CD4-positive, alpha-beta T cell treated with Interleukin-17A for 4 hours (primary cell): ENCODE data around the gene LRRC27.

ENCODE experiments used
- DNase-seq: peaks from one replicate; pipeline ENCODE4 v3.0.0-alpha.2; 2020; ENCODE audit warnings: mixed read lengths

Gene LRRC27

DNA sequence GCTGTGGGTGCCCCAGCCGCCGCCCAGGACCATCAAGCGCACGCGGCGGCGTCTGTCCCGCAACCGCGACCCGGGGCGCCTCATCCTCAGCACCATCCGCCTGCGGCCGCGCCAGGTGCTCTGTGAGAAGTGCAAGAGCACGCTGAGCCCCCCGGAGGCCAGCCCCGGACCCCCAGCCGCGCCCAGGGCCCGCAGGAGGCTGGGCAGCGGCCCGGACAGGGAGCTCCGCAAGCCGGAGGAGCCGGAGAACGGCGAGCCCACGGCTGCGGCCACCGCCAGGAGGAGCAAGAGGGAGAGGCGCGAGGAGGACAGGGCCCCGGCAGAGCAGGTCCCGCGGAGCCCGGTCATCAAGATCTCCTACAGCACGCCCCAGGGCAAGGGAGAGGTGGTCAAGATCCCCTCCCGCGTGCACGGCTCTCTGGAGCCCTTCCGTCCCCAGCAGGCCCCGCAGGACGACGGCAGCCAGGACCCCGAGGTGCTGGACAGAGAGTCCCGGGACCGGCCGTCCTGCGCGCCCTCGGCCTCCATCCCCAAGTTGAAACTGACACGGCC lies 73.0 kb downstream of the LRRC27 start:
- no peak for DNase-seq

DNA sequence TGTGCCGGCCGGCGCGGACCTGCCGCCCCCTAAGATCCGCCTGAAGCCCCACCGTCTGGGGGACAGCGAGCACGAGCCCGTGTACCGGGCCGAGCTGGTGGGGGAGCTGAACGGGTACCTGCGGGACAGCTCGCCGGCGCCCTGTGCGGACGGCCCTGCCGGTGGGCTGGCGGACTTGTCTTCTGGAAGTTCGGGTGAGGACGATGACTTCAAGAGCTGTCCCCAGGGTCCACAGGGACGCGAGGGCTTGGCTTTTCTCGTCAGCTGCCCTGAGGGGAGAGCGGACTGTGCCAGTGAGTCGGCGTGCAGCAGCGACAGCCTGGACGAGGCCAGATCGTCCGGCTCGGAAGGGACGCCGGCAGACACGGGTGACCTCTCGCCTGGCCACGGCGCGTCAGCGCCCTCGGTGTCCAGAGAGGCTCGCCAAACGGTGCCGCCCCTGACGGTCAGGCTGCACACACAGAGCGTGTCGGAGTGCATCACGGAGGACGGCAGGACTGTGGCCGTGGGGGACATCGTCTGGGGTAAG lies 73.5 kb downstream of the LRRC27 start:
- DNase-seq, result no peak

DNA sequence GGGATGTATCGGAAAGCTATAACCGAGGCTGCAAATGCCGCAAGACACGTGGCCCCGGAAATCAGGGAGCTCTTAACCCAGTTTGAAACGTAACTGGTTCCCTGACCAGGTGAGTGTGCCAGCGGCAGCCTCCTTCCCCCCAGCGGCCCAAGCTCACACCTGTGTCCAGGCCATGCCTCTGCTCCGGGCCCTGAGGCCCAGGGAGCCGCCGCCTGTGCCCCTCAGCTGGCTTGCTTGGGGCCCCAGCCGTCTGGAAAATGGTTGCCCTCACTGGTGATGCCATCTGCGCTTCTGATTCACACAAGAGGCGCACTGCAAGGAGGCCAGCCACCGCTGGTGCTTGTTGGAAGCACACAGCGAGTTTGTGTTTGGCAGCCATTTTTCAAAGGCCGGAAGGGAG lies 74.2 kb downstream of the LRRC27 start:
- no peak for DNase-seq

DNA sequence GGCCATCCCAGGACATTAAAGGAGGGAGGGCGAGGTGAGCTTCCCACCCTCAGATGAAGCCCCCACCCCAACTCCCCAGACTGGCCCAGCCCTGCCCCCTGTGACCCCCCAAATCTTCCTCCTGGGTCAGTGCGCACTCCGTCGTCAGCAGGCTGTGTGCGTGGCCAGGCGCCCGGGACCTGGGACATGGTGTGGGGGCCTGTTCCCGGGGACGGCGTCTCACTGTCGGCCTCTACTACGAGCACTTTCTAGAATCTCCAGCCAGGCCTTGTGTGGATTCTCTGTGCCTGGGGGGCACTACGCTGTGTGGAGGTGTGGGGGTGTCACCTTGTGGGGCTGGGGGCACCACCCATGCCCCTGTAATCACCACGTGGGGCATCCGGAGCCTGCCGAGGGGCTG lies 74.8 kb downstream of the LRRC27 start:
- DNase-seq, result no peak

DNA sequence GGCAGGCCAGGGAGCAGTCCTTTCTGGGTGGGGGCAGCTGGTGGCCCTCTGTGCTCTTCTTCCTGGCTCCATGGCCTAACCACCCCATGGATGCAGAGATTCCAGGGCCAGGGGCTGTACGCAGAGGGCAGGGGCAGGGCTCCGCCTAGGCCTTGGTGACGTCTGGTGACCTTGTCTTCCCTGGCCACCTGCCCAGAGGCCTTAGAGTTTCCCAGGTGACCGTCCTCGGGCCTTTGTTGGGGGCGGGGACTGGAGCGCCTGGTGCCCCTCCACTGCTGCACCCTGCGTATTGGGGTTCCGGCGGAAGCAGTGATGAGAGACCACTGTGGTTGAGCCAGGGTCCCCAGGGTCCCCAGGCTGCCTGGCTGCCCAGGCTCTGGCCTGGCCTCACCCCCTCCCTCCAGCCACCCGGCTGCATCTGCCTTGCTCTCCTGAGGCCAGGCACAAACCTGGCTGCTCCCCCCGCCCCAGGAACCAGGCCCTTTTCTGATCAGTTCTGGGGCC lies 75.3 kb downstream of the LRRC27 start:
- no peak for DNase-seq

DNA sequence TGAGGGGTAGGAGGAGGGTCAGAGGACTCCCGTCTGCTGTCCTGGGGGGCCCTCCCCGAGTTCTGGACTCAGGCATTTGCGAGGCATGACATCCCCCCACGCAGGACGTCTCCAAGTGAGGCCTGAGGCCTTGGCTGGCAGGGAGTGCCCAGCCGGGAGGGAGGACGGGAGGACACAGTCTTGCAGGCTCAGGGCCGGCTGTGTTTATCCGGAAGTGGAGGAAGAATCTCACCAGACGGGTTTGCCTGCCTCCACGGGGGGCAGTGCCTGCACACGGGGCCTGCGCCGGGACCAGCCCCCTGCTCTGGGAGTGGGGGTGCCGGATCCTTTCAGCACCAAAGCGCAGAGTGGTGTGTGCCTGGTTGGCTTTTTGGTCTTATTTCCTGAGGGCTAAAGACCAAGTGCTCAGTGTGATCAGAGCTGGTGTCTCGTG lies 75.9 kb downstream of the LRRC27 start:
- no peak for DNase-seq

DNA sequence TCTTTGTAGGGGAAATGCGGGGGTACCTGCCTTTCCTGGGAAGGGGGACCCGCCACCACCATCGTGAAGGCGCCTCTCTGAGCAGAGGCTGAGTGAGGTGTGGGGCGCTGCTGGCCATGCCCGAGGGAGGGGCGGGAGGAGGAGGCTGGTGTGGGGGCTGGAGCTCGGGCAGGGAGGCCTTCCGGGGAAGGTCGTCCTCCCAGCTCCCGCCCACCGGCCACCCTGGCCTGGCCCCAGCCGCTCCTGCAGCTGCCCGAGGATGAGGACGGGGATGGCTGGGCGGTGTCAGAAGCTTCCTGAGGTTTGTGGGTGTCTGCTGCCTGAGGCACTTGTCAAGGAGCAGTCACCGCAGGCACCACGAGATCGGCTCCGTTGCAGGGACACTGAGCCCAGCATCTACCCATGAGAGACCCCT lies 76.4 kb downstream of the LRRC27 start:
- peak; percentile 27 for DNase-seq

DNA sequence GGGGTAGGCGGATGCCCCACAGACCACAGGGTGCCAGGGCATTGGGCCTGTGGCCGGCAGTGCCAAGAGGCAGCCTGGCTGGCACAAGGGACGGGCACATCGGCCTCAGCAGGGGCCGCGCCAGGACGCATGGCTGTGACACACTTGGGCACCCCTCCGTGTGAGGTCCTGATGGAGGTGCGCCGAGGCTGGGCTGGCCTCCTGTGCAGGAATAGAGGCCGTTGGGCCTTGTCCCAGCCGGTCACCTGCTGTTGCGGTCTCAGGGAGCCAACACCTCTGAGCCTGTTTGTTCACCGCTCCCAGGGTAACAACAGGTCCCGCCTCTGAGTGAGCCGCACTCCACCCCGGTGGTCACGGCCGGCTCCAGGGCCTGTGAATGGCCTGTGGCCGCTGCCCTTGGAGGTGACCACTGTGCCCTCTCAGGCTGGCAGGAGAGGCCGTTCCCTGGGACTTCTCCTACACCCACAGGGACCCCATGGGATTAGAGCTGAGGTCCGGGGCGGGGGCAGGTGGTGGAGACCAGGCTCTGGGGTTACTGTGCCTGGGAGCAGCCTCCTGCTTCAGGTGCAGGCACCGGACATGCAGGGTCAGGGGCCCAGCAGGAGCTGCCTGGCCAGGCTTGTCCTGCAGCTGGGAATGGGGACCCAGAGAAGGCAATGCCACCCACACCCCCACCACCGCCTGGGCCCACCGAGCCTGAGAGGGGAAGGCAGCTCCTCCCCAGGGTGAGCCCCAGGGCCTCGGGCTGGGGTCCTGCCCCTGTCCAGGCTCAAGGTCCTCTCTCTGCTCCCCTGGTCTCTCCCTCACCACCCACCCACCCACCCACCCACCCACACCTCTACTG lies 77.1 kb downstream of the LRRC27 start:
- no peak for DNase-seq

DNA sequence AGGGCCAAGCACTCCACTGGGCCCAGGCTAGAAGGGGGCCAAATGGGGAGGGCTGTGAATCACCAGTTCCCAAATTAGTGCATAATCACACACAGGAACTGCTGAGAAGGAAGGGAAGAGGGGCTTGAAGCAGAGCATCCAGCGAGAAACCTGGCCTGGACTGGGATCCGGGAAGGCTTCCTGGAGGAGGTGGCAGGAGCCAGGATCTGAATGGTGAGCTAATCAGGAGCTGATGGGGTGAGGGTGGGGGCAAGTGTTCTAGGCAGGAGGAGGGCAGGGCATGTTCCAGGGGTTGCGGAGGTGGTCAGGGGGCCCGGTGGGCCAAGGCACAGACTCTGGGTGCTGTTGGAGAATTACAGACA lies 77.7 kb downstream of the LRRC27 start:
- DNase-seq, result no peak

DNA sequence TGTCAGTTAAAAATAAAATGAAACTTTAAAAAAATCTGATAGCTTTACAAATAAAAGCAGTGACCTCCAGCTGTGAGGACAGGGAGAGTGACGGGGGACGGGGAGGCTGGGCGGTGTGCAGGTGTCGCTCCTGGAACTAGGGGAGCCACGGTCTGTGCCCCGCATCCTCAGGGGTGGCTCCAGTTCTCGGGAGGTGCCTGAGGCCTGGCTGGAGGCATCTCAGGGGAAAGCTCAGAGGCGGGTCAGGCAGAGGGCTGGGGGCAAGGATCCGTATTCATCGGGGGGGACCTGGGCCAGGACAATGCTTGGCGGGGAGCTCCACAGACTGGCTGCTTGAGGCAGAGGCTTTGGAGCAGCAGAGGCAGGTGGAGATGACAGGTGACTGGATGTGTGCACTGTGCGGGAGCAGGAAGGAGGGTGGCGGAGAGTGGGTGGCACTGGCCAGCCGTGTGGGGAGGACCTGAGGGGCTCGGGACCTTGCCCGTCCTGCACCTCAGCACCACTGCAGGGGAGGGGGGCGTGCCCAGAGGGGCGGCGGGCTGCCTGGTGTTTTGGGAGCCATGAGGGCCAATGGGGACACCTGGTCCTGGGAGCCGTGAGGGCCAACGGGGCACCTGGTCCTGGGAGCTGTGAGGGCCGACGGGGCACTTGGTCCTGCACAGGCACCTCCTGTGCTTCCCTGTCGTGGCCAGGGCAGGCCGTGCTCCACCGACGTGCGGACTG lies 78.2 kb downstream of the LRRC27 start:
- DNase-seq, result no peak

DNA sequence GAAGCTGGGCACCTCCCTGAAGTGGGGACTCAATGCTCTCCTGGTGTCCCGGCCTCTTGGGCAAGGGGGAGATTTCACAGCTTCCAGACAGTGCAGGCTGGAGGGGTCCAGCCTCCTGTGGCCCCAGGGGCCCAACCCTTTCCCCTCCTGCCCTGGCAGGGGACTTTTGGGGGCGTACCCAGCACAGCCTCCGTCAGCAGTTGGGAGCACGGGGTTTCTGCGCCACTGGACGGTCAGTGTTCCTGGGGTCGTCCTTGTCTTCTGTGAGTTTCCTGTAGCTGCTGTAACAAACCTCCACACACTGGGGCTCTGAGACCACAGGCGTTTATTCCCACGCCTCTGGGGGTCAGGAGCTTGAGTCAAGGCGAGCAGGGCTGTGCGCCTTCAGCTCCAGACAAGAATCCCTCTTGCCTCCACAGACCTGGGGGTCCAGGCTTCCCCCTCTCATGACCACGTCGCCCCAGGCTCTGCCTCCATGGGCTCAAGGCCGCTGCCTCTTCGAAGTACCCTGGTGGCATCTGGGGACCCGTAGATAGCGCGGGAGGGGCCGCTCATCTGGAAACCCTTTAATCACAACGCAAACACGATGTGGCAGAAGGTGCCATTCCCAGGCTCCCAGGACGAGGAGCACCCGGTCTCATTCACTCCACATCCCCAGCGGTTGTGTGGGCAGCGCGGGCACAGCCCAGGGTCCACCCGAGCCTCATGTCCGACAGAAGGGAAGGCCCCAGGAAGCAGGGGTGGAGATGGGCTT lies 79.0 kb downstream of the LRRC27 start:
- no peak for DNase-seq

DNA sequence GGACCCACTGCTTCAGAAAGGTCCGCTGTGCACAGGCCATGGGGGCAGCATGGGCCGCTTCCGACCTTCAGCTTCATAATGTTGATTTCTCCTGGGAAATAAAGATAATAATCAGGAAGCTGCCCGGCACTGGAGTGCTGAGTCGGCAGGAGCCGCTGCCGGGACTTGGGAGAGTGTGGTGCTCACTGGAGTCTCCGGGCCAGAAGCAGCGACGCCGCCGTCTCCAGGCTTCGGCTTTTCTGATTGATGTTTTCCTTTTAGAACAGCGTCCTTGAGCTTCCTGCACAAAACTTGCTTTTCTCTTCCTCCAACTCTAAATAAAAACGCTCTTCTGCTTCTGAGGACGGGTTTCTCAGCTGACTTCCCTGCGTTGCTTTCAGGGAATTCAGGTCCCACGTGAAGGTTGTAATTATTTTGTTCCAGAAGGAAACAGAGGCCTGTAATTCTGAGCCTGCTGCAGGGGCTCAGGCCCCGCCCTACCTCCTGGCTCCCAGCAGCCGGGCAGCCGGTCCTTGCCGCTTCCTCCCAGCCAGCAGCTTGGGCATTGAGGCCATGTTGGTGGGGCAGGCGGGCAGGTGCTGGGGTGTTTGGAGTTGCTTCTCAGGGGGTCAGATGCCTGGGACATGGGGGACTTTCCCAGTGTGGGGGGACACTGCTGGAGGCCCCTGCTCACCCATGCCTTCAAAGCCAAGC lies 79.7 kb downstream of the LRRC27 start:
- DNase-seq, result no peak

DNA sequence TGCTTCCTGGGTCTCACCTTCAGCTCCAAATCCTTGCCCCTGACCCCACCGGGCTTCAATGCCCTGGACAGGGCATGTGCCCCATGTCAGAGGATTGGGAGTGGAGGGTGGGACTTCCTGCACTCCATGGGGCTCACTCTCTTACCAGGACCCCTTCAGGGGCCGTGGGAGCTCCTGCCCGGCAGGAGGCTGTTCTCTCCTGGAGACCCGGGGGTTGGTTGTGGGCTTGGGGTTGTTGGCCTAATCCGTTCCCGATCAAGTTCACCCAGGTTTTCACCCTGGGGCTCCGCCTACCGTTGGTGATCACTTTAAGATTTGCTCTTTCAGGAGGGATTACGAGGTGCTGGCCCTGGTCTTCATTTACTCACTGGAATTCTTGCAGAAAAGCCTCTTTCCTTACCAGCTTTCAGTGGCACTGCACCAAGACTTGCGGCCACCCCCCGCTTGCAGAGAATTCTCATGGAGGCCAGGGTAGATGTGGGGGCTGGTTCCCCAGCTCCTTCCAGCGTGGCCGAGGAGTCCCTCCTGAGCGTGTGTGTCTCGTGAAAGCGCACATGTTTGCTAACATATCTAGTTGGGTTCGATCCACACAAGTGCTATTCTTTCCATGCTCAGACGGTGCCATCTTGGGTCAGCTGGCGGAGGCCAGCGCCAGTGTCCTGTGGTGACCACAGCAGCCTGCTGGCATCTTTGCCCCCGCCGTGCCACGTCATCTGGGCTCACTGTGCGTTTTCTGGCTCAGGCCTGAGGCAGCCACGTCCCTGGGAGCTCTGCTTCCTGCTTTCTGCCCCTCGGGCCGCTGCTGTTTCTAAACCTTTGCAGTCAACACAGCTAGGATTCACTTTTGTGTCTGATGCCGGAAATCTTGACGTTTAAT lies 80.6 kb downstream of the LRRC27 start:
- DNase-seq, result no peak

DNA sequence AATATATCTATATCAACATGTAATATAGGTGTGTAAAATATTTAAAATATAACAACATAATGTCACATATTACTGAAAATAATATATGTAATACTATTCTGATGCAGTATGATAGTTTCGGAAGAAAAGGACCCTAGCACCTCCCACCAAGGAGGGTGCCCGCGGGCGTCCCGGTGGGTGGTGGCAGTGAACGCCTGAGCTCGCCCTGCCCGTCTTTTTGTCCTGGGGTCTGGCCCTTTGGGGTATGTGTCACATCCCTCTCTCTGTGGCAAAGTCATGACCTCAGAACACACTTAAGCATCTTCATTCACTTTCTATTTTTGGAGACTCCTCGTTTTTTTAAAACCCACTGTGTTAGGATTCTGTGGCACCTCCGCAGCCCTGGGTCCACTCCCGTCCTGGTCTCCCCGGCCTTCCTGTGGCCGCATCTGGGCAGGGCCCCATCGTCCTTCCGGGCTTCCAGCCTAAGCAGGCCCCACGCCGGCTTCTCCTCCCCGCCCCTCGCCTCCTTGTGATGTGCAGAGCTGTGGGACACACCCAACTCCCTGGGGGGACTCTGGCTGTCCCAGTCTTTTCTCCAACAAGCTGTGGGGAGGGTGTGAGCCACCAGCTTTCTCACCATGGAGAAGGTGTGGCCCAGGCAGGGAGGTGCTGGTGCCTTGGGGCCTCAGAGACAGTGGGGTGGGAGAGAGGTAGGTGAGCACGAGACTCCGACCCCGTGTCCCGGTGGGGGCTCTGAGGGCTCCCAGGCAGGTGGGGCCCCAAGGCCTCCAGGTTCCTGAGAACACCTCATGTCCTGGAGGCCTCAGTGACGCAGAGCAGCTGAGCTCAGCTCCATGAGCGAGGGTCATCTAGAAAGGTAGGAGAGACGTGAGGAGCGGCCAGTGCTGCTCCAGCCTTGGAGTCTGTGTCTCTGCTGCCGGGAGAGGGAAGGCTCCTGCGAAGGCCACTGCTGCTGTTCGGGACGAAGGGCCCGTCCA lies 81.5 kb downstream of the LRRC27 start:
- no peak for DNase-seq

DNA sequence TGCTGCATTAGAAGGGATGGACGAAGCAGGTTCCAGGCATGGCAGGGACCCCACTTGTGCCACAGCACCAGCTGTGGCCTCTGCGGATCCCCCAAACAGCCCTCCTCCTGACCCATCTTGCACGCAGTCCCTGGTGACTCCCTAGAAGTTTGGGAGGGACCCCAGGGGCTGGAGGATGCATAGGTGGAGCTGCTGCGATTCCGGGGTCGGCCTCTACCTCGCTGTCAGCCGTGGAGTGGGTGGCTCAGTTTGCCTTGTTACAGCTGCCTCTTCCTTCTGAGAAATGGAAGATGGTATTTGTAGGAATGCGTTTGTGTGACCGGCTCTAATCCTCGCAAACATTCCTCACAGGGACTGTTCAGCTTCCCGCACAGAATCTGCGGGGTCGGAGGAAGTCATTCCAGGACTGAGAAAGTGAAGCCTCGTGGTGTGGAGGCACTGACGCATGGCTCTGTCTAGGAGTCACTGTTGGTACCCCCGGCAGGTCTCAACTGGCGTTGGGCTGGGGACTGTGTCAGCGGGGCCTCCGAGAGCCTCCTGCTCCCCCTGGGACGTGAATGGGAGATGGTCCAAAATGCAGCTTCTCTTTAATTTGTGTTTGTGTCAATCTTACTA lies 82.5 kb downstream of the LRRC27 start:
- no peak for DNase-seq

DNA sequence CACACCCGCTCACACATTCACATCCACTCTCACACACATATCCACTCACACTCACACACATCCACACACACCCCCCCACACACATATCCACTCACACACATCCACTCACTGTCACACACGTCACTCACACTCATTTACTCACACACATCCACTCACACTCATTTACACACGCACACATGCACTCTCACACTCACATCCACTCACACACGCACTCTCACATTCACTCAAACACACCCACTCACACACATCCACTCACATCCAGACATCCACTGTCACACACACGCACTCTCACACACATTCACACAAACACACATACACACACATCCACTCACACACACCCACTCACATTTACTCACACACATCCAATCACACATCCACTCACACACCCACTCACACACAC lies 83.3 kb downstream of the LRRC27 start:
- DNase-seq, result no peak

DNA sequence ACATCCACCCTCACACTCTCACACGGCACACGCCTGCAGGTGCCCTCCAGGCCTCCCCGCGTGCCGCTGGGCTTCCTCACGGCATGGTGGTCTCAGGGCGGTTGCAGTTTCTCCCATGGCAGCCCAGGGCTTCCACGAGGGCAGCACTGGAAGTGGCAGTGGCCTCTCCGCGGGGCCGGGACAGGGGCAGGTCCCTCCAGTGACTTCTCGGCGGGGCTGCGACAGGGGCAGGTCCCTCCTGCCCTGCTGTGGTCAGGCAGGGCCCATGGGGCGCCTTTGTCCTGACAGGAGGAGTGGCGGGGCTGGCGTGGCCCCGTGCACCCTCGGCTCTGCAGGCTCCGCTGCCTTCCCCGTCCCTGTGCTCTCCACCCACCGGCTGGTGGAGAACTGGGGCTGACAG lies 84.0 kb downstream of the LRRC27 start:
- no peak for DNase-seq

DNA sequence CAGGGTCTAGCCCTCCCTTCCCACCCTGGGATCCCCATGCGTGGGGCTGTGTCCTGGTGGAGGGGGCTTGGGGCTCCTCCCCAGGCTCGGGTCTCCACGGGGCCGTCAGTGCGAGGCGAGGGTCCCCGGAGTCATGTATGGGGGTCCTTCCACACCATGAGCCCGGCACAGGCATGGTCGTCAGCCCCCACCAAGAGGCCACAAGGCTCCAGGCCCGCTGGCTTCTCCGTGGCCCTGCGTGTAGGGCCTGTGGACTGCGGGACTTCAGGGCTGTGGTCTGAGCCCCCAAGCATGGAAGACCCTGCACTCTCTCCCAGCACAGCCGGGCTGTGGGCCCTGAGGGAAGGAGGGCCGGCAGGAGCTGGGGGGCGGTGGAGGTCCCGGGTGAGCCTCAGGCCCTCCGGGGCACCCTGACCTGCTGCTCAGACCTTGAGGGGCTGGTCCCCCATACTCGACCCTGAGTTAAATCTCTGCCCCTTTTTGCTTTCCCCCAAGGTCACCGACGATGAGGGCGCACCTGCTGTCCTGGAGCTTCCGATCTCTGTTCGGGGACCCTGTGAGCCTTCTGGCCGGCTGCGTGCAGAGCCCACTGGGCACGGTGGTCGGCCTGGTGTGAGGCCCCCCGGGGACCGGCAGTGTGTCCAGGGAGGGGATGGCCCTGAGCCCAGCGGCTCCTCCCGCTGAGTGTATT lies 84.7 kb downstream of the LRRC27 start:
- no peak for DNase-seq
